GM21529 (cell line): ENCODE data around the gene ADGRG7.

Experiments
- ATAC-seq: cut with Tn5 transposase; IDR thresholded peaks from one replicate; pipeline ENCODE4 v1.9.1; 2021; ENCODE audit not compliant: unreplicated experiment

The ADGRG7 gene

DNA sequence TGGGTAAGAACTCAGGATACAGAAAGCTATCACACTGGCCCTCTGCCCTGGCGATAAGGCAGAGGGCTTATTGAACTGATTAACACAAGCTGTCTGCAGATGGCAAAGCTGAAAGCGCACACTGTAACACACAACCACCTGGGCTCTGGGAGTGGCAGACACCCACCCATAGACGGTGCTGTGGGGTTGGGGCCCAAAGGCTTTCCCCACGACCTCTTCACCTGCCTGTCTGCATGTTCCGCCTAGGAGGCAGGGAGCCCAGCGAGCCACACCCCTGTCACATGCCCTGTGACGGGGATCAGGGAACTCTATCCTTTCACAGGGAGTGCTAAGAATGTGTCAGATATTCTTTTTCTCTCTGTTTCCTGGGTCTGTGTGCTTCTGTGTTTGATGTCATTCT, 87.8 kb downstream of the ADGRG7 start:
- ATAC-seq, result no peak

- ATAC-seq, result no peak
Measured at GRCh38 chr3:100697723-100698285, 88.4 kb downstream of the ADGRG7 start.

DNA sequence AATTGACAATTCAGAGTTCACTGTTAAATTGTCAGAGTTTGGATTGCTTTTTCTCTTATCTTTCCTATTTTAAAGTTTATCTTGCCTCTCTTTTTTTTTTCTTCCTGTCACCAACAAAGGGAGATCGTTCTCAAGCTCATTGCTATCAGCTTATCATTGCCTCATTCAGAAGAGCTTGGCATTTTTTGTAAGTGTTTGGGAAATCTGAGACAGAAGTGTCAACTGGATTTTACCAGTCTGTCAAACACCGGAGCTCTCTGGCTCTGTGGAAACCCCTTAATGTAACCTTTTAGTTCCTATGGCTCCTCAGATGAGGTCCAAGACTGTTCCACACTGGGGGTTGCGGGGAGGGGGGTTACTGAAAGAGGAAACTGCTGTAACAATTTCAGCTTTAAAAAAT, 89.3 kb downstream of the ADGRG7 start:
- no peak for ATAC-seq

- ATAC-seq, result no peak
Measured at GRCh38 chr3:100700708-100701107, 91.3 kb downstream of the ADGRG7 start.

GRCh38 chr3:100702082-100702979, 92.9 kb downstream of the ADGRG7 start:
- no peak for ATAC-seq

DNA sequence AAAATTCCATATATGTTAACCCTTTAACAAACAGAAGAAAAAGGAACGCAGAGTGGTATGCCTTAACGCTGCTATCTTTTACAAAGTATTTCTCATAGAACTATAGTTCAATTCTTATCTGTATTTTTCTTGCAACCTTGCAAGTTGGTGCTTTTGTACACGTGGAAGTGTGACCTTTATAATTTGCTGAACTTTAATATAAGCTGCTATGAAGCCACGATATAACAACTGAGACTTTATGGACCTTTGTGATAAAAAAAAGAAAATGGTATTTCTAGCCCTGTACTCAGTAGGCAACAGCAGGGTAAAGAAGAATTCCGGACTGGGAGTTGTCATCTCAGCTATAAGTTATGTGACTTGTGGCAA, 93.6 kb downstream of the ADGRG7 start:
- ATAC-seq, result no peak

GRCh38 chr3:100703865-100704264, 94.5 kb downstream of the ADGRG7 start:
- no peak for ATAC-seq

DNA sequence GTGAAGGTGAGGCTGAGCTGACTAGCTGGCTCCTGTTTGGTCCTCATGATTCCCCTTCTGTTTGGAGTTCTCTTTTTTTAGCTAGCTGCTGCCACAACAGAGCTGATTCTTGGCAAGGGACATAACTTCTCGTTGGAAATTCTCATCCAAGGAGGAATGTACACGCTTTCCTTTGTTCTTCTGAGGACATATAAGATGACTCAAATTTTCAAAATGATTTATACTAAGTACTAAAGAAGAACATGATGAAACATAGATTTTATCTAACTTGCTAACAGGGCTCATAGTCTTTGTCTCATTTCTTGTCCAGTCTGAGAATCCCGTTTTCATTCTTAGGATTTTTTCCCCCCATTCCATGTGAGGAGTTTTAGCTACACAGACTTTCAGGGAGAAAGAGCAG, 97.0 kb downstream of the ADGRG7 start:
- no peak for ATAC-seq

- no peak for ATAC-seq
Measured at GRCh38 chr3:100708644-100708988, 99.2 kb downstream of the ADGRG7 start.

- peak; percentile 94 for ATAC-seq
Measured at GRCh38 chr3:100708989-100709841, 99.8 kb downstream of the ADGRG7 start, which contains the start of gene TFG. TSS of gene TFG (plus strand) at chr3:100709494. CDS start at chr3:100713686, 4,192 bp downstream.

DNA sequence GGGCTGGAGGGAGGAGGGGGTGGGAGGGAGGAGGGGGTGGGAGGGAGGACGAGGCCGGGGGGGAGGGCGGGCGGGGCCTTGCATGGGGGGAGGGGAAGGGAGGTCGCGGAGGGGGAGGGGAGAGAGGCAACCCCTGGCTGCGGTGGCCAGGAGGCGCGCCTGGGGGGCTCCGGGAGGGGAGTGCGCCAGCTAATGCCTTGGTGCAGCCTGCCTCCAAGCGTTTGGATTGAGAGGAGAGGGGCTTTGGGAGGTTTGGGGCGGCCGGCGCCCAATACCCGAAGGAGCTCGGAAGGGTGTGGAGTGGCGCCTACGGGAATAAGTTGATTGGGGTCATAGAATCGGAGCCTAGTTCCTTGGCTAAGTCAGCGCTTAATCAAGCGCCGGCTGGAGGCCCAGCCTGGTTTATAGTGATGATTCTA, 100.5 kb downstream of the ADGRG7 start:
- ATAC-seq, result no peak

DNA sequence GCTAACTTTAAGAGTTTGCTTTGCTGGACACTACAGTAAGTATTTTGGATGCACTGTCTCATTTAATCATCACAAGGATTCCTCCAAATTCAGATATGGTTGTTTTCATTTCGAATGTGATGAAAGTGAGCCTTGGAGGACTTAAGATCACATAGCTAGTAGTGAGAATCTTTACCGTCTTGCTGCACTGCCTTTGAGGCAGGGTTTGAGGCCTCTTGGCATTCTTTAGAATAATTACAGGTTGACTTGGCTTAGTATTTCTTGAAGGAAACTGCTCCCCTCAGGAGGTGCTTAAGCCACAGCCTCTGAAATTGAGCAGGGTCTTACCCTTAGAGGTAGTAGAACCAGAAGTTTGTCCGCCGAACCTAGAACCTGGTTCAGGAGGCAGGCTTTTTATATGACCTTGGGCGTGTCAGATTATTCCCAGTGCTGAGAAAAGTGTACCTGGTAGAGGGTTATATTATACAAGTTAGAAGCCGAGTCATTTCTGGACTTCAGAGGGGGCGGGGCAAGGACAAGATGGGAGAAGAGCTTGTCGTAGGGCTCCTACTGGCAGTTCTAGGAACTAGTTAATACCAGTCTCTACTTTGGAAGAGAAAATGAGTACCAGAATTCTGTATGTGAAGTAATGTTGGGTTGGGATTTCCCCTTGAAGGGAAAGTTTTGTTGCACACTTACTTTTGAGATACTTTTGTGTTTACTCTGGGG, 101.0 kb downstream of the ADGRG7 start:
- ATAC-seq, result peak; percentile 45

DNA sequence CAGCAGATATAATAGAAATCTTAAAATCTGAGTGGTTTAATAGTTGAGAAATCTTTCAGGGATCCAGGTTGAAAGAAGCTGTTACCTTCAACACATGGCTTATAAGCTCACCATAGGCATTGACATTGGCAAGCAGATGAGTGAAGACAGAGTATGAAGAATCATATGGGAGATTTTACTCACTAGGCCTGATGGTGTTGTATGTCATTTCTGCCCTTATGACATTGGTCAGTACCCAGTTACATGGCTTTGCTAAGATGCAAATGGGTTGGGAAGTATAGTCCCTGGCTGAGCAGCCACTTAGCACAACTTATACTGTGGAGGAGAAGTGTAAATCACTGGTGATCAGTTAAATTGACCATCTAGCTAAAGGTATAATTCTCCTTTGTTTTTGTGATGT, 105.8 kb downstream of the ADGRG7 start:
- no peak for ATAC-seq

DNA sequence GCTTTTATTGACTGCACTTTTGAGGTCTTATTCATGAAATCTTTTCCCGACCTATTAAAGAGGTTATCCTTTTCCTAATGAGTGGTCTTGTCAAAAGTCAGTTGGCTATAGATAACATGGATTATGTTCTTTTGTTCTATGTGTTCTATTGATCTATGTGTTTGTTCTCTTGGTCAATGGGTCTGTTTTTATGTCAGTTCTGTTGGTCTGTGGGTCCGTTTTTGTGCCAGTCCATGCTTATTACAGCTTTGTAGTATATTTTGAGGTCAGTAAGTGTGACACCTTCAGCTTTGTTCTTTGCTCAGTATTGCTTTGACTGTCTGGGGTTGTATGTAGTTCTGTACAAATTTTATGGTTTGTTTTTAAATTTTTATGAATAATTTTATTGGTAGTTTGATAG, 107.7 kb downstream of the ADGRG7 start:
- ATAC-seq, result no peak

DNA sequence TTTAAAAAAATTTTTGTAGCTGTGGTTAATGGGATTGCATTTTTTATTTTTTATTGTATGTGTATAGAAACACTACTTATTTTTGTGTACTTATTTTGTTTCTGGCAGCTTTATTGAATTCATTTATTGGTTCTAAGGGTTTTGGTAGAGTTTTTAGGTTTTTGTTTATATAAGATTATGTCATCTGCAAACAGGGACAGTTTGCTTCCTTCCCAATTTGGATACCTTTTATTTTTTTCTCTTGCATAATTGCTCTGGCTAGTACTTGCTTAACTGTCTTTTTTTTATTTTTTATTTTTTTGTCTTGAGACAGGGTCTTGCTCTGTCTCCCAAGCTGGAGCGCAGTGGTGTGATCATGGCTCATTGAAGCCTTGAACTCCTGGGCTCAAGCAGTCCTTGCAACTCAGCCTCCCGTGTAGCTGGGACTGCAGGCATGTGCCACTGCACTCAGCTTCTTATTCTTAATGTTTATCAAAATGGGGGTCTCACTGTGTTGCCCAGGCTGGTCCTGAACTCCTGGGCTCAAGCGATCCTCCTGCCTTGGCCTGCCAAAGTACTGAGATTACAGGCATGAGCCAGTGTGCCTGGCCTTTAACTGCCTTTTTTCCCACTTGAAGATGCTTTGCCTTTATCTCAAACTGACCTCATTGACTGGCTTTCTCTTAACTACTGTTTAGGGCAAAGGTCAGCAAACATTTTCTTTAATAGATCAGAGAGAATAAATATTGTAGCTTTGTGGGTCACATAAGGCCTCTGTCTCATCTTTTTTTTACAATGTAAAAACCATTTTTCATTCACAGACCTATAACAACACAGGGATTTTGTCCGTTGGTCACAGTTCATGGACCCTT, 108.5 kb downstream of the ADGRG7 start:
- no peak for ATAC-seq

- no peak for ATAC-seq
Measured at GRCh38 chr3:100719136-100719535, 109.7 kb downstream of the ADGRG7 start.

GRCh38 chr3:100720426-100720825, 111.0 kb downstream of the ADGRG7 start:
- no peak for ATAC-seq

DNA sequence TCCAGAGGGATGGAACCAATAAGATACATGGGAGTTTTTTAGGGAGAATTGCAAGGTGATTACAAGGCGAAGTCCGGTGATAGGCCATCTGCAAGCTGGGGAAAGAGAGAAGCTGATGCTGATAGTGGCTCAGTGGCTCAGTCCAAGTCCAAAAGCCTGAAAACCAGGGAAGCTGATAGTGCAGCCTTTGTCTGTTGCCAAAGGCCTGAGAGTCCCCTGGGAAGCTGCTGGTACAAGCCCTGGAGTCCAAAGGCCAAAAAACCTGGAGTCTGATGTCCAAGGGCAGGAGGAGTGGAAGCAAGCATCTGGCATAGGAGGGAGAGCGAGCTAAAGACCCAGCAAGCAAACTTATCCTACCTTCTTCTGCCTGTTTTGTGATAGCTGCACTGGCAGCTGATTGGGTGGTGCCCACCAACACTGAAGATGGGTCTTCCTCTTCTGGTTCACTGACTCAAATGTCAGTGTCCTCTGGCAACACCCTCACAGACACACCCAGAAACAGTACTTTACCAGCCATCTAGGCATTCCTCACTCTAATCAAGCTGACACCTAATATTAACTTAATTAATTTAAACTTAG, 116.6 kb downstream of the ADGRG7 start:
- no peak for ATAC-seq

DNA sequence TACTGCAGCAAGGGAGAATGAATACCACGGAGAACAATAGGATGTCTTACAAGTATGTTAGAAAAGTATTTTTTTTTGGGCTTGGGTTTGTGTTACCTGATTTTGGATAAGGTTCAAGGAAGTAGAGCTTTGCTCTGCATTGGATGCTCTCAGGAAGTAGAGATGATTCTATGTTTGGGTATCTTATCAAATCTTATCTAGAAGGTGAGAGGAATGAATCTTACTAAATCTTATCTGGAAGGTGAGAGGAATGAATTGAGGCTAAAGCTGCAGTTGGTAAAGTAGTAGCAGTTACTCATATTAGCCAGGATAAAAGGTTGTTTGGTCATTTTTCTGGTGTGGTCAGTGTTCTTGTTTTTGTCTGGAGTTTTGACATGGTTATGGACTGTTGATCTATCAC, 117.3 kb downstream of the ADGRG7 start:
- no peak for ATAC-seq

DNA sequence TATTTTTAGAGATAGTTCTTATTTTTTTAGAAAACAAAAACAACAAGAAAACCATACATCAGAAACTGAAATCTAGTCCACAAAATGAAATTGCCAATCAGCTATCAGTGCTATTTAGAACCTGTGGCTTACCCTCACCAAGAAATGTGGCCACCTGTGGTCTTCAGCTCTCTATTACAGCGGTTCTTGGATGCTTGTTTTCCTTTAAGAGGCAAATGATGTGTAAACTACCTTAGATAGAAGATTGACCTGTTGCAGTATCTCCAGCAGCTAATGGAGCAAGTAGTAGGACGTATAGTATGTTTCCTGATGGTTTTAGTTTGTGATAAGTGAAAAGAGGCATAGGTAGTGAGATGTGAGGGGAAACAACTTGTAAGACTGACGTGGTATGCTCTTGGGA, 121.1 kb downstream of the ADGRG7 start:
- peak; percentile 72 for ATAC-seq
